Esophagus squamous epithelium (tissue), 4 donors: ENCODE results near the gene APBB1IP.

Experiments used
- POLR2A ChIP-seq, 4 donors: fragments of 450-650 bp; IDR thresholded peaks; one replicate each; pipeline ENCODE4 v1.6.1; 2017; ENCODE audit warnings: antibody characterized with exemption in 4 of 4, mild to moderate bottlenecking in 4 of 4, moderate library complexity in 3 of 4
- TF ChIP-seq, protein P1 (sequence below), 6 experiments: fragments of 450-650 bp in 4 of 6; fragments of 200-600 bp in 2 of 6; sonication (generic) in 2 of 6; IDR thresholded peaks; one replicate each; pipeline ENCODE4 v1.5.1; 2016 to 2019; ENCODE audit warnings: antibody characterized with exemption in 6 of 6, mild to moderate bottlenecking in 4 of 6, moderate library complexity in 4 of 6

GRCh38 chr10:26540601-26541000 lies 102.5 kb downstream of the APBB1IP start:
- TF ChIP-seq POLR2A (IDR thresholded peaks at IDR 0.05) = no peak
- TF ChIP-seq, protein P1, sequence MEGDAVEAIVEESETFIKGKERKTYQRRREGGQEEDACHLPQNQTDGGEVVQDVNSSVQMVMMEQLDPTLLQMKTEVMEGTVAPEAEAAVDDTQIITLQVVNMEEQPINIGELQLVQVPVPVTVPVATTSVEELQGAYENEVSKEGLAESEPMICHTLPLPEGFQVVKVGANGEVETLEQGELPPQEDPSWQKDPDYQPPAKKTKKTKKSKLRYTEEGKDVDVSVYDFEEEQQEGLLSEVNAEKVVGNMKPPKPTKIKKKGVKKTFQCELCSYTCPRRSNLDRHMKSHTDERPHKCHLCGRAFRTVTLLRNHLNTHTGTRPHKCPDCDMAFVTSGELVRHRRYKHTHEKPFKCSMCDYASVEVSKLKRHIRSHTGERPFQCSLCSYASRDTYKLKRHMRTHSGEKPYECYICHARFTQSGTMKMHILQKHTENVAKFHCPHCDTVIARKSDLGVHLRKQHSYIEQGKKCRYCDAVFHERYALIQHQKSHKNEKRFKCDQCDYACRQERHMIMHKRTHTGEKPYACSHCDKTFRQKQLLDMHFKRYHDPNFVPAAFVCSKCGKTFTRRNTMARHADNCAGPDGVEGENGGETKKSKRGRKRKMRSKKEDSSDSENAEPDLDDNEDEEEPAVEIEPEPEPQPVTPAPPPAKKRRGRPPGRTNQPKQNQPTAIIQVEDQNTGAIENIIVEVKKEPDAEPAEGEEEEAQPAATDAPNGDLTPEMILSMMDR (IDR thresholded peaks at IDR 0.05) = no peak
